Activated naive CD8-positive, alpha-beta T cell treated with anti-CD3 and anti-CD28 coated beads, Interleukin-2, amount 10 ng/mL, durations not matched to agents 7 days and 5 days (primary cell): ENCODE data around the gene EPB41L4A. TPM values are rescaled to one million over a fixed set of nuclear protein-coding genes. Genes with fewer than 3 reads are reported as not detected.

Experiments used
- ATAC-seq: fragments of 150-1000 bp; cut with Tn5 transposase; one replicate; pipeline ENCODE4 v1.10.0; 2021; ENCODE audit warnings: low read depth, moderate library complexity
- POLR2A ChIA-PET: fragments of 350-600 bp; sonication (Branson Sonifier 250); formaldehyde crosslinking; loops from one replicate; lab custom pipeline; 2021; ENCODE audit warnings: antibody characterized with exemption; lab: Charles Lee
- DNase-seq: peaks from one replicate; pipeline ENCODE4 v3.0.0; 2021
- H3K27ac Mint-ChIP-seq: one replicate; pipeline ENCODE4 v1.8.0; 2022; ENCODE audit warnings: mild to moderate bottlenecking, mixed read lengths
- H3K27me3 Mint-ChIP-seq: one replicate; pipeline ENCODE4 v1.8.0; 2022; ENCODE audit warnings: mild to moderate bottlenecking, moderate library complexity, mixed read lengths
- H3K36me3 Mint-ChIP-seq: one replicate; pipeline ENCODE4 v1.8.0; 2021; ENCODE audit warnings: mild to moderate bottlenecking, mixed read lengths
- H3K4me1 Mint-ChIP-seq: one replicate; pipeline ENCODE4 v1.8.0; 2021; ENCODE audit warnings: mixed read lengths
- H3K4me3 Mint-ChIP-seq: one replicate; pipeline ENCODE4 v1.8.0; 2022; ENCODE audit warnings: mild to moderate bottlenecking, moderate library complexity, mixed read lengths
- H3K9me3 Mint-ChIP-seq: one replicate; pipeline ENCODE4 v1.8.0; 2021; ENCODE audit warnings: mixed read lengths
- total RNA-seq, 2 experiments: library from RNA; stranded (reverse); gene quantifications; one replicate each; pipeline ENCODE4 v1.2.3, GENCODE V29; 2021

EPB41L4A gene
- total RNA-seq, 2 experiments from 2014 or later = 0.11 to 1.0 TPM

DNA sequence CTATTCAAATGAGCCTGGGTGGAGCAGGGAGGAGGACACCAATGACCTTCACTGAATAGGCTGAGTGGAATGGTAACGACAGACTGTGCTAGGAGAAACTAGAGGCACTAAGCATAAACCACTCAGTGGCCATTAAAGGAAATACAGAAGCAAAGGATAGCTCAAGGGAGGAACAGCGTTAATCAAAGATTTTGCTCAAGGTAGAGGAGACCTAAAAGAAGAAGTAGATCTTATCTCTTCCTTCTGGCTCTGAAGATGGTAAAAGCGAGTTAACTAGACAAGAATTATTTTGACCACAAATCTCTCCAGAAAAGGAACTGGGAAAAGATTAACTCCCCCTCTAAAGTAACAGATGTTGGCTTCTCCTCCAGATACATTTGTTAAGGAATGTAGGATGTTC is 299.6 kb downstream of the EPB41L4A start:
- Mint-ChIP-seq H3K27ac (no peak overlapping the region), H3K4me1 (no peaks in the 10 kb centered on the region), H3K4me3 (no peak overlapping the region), H3K27me3 (peaks cover 4% of the 10 kb centered on the region), H3K9me3 (peaks cover 6% of the 10 kb centered on the region), H3K36me3 (no peaks in the 10 kb centered on the region)
- DNase-seq = no peak
- POLR2A ChIA-PET = no interaction called here
- no peak for ATAC-seq

DNA sequence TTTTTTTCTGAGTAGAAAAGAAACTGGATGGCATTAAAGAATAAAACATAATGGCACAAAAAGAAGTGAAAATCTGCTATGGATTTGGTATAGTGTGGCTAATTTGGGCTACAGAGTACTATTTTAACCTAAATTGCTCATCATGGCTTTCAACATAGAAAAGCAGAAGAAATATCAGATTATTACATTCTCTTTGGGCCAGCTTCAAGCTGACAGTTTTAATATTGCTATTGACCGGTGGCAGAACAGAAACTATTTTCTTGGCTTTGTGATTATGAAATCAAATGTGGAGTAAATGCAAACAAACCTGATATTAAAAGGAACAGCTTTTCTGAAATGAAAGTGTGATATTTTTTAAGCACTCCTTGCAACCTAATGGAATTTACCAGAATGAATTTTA is 301.5 kb downstream of the EPB41L4A start:
- H3K4me1 Mint-ChIP-seq = no peaks in the 10 kb centered on the region
- peaks cover 2% of the 10 kb centered on the region for H3K27me3 Mint-ChIP-seq
- ATAC-seq = no peak
- DNase-seq = no peak
- H3K4me3 Mint-ChIP-seq = no peak overlapping the region
- peaks cover 6% of the 10 kb centered on the region for H3K9me3 Mint-ChIP-seq
- H3K36me3 Mint-ChIP-seq = no peaks in the 10 kb centered on the region
- H3K27ac Mint-ChIP-seq = no peak overlapping the region
- POLR2A ChIA-PET = no interaction called here

DNA sequence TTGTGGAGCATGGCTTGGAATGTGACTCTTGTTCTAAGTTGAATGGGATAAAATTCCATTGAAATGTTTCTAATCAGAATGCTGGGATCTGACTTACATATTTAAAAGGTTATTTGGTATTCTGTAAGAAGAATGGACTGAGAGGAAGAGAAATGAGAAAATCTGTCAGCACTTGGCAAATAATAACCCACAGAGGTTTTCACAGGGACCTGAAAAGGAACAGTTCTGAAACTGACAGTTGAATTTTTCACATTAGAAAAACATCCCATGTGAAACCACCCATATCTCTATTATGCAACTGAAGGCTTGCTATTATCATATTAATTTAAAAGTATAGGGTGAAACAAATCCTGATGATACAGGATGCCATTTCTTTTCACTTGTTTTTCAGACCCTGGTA is 302.7 kb downstream of the EPB41L4A start:
- no peak for DNase-seq
- Mint-ChIP-seq H3K9me3 (peaks cover 6% of the 10 kb centered on the region), H3K36me3 (no peaks in the 10 kb centered on the region), H3K4me1 (no peaks in the 10 kb centered on the region), H3K27ac (no peak overlapping the region), H3K27me3 (peaks cover 2% of the 10 kb centered on the region), H3K4me3 (no peak overlapping the region)
- no peak for ATAC-seq
- POLR2A ChIA-PET = no interaction called here

DNA sequence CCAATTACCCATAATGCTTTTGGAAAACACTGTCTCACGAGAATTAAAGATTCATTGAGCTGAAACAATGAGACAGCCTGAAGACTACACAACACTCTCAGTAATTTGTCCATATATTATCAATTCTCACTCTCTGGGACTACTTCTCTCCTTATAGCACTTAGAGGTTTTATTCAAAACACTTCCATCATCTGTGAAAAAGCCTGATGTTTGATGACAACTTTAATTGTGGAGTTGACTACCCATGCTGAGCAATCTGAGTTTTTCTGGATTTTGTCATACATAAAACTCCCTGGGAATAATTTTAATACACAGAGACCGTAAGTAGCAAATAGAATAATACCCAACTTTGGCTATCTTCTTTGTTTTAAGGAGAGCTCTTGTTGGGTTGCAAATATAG is 305.5 kb downstream of the EPB41L4A start:
- no peaks in the 10 kb centered on the region for H3K9me3 Mint-ChIP-seq
- no peaks in the 10 kb centered on the region for H3K36me3 Mint-ChIP-seq
- ATAC-seq (no peak), DNase-seq (no peak)
- H3K27ac Mint-ChIP-seq = no peak overlapping the region
- no peak overlapping the region for H3K4me3 Mint-ChIP-seq
- H3K4me1 Mint-ChIP-seq = no peaks in the 10 kb centered on the region
- POLR2A ChIA-PET = no interaction called here
- H3K27me3 Mint-ChIP-seq = peaks cover 2% of the 10 kb centered on the region
